HCT116 (cell line): ENCODE measurements around the gene NAA20. TPM values are rescaled to one million over a fixed set of nuclear protein-coding genes. Genes with fewer than 3 reads are reported as not detected.
"Not testable (repeated sequence)": the region's sequence is repeated elsewhere in the genome, so short reads cannot be mapped to it uniquely, and the experiment has no call there.

Experiments used
- ATAC-seq: fragments of 200-7000 bp; cut with Tn5 transposase; 2 replicates; pipeline ENCODE4 v1.9.1; 2020; ENCODE audit warnings: mild to moderate bottlenecking, moderate library complexity
- BruUV-seq: library from RNA; stranded (reverse); fragments of 400-500 nt; replicated peaks from 2 replicates; lab custom pipeline; 2021; lab: Mats Ljungman, UMichigan
- CTCF ChIA-PET: fragments of 300-600 bp; sonication (Branson Sonifier 250); formaldehyde crosslinking; loops from one replicate; lab custom pipeline; 2021; ENCODE audit warnings: antibody characterized with exemption; lab: Charles Lee
- POLR2A ChIA-PET: fragments of 300-600, 350-600 bp; sonication (Branson Sonifier 250); formaldehyde crosslinking; loops from one replicate; lab custom pipeline; 2021; ENCODE audit warnings: antibody characterized with exemption; lab: Charles Lee
- RAD21 ChIA-PET, 2 experiments: fragments of 300-600 bp; sonication (Branson Sonifier 250); formaldehyde crosslinking; loops; one replicate each; lab custom pipeline; 2023; ENCODE audit warnings: low total read pairs in 2 of 2; ENCODE audit not compliant: uncharacterized antibody in 2 of 2, unreplicated experiment in 2 of 2, low non-redundant PET in 1 of 2; lab: Charles Lee
- DNase-seq: peaks from one replicate; pipeline ENCODE4 v3.0.0-alpha.2; 2010; ENCODE audit warnings: low read depth, low spot score
- H2AFZ ChIP-seq: fragments of 200-600 bp; shearing (Covaris generic), sonication (generic); 2 replicates; pipeline ENCODE4 v1.6.1; 2017; ENCODE audit warnings: low read depth, mixed run types, mixed read lengths, antibody characterized with exemption, low read length; ENCODE audit not compliant: poor library complexity, severe bottlenecking
- H3K27ac ChIP-seq: 2 replicates; pipeline ENCODE4 v1.5.1; 2012; ENCODE audit warnings: low read depth, low read length
- H3K27me3 ChIP-seq: fragments of 200-600 bp; sonication (generic); 2 replicates; pipeline ENCODE4 v1.6.1; 2016; ENCODE audit warnings: mixed run types, low read length, mixed read lengths; ENCODE audit not compliant: insufficient read depth
- H3K36me3 ChIP-seq, 2 experiments: fragments of 200-500 bp in 1 of 2; fragments of 200-600 bp in 1 of 2; sonication (Bioruptor generic) in 1 of 2; sonication (generic) in 1 of 2; 2 replicates each; pipeline versions ENCODE4 v1.5.1 to v1.6.1; 2014 to 2016; ENCODE audit warnings: low read length in 2 of 2, inconsistent platforms in 1 of 2, mixed read lengths in 1 of 2, mixed run types in 1 of 2; ENCODE audit not compliant: insufficient read depth in 2 of 2, control insufficient read depth in 1 of 2
- H3K4me1 ChIP-seq, 2 experiments: fragments of 200-600 bp in 1 of 2; sonication (generic) in 1 of 2; 2 replicates each; pipeline versions ENCODE4 v1.5.1 to v1.6.1; 2012 to 2017; ENCODE audit warnings: low read length in 2 of 2, inconsistent platforms in 1 of 2, mild to moderate bottlenecking in 1 of 2, mixed read lengths in 1 of 2, mixed run types in 1 of 2, moderate library complexity in 1 of 2; ENCODE audit not compliant: insufficient read depth in 2 of 2, control insufficient read depth in 1 of 2
- H3K4me2 ChIP-seq: fragments of 200-600 bp; sonication (generic); 2 replicates; pipeline ENCODE4 v1.6.1; 2017; ENCODE audit warnings: mixed run types, low read length, mixed read lengths
- H3K4me3 ChIP-seq, 2 experiments: fragments of 200-600 bp in 1 of 2; sonication (generic) in 1 of 2; replicated peaks in 1 of 2; 2 replicates each; pipeline ENCODE4 v1.5.1; 2011 to 2016; ENCODE audit warnings: low read length in 2 of 2, control low read depth in 1 of 2, low read depth in 1 of 2, mild to moderate bottlenecking in 1 of 2, mixed read lengths in 1 of 2, mixed run types in 1 of 2
- H3K79me2 ChIP-seq: fragments of 200-600 bp; sonication (generic); 2 replicates; pipeline ENCODE4 v1.6.1; 2017; ENCODE audit warnings: mild to moderate bottlenecking, mixed run types, low read length, moderate library complexity, mixed read lengths; ENCODE audit not compliant: insufficient read depth
- H3K9ac ChIP-seq: fragments of 200-600 bp; sonication (generic); 2 replicates; pipeline ENCODE4 v1.6.1; 2016; ENCODE audit warnings: low read length, mixed read lengths
- H3K9me2 ChIP-seq: fragments of 200-600 bp; sonication (generic), shearing (Covaris generic); 2 replicates; pipeline ENCODE4 v1.6.1; 2017; ENCODE audit warnings: mixed run types, mild to moderate bottlenecking, moderate library complexity; ENCODE audit not compliant: insufficient read depth
- H3K9me3 ChIP-seq, 2 experiments: fragments of 200-500 bp in 1 of 2; fragments of 200-600 bp in 1 of 2; sonication (Bioruptor generic) in 1 of 2; sonication (generic) in 1 of 2; 2 replicates each; pipeline ENCODE4 v1.6.1; 2014 to 2017; ENCODE audit warnings: low read length in 2 of 2, mixed read lengths in 2 of 2, inconsistent platforms in 1 of 2, low read depth in 1 of 2, mild to moderate bottlenecking in 1 of 2, mixed run types in 1 of 2, moderate library complexity in 1 of 2; ENCODE audit not compliant: control insufficient read depth in 1 of 2, insufficient read depth in 1 of 2
- H4K20me1 ChIP-seq: fragments of 200-600 bp; sonication (generic), shearing (Covaris generic); 2 replicates; pipeline ENCODE4 v1.6.1; 2017; ENCODE audit warnings: mixed run types, mild to moderate bottlenecking, moderate library complexity; ENCODE audit not compliant: insufficient read depth
- EZH2 ChIP-seq: fragments of 200-600 bp; sonication (generic); IDR thresholded peaks from 2 replicates; pipeline ENCODE4 v1.6.1; 2017; ENCODE audit warnings: antibody characterized with exemption, mixed run types
- FOSL1 ChIP-seq: IDR thresholded peaks from 2 replicates; pipeline ENCODE4 v1.6.1; 2012; ENCODE audit warnings: low read depth
- MAX ChIP-seq: IDR thresholded peaks from 2 replicates; pipeline ENCODE4 v1.6.1; 2012
- RAD21 ChIP-seq: IDR thresholded peaks from 2 replicates; pipeline ENCODE4 v1.6.1; 2012; ENCODE audit warnings: low read depth, mild to moderate bottlenecking
- YY1 ChIP-seq: IDR thresholded peaks from 2 replicates; pipeline ENCODE4 v1.6.1; 2011; ENCODE audit warnings: low read length, low read depth, moderate library complexity, mild to moderate bottlenecking; ENCODE audit not compliant: insufficient replicate concordance; ENCODE audit errors: extremely low read depth
- ZFX ChIP-seq: fragments of 450-650 bp; IDR thresholded peaks from 2 replicates; pipeline ENCODE4 v1.6.1; 2017
- intact Hi-C: fragments of 100-400 bp; cut with micrococcal nuclease; formaldehyde crosslinking; loops from 2 replicates; pipeline ENCODE4 v1.10.0; 2022
- total RNA-seq: library from RNA; stranded (reverse); gene quantifications from one replicate; pipeline ENCODE4 v1.2.1, GENCODE V29; 2021; ENCODE audit not compliant: unreplicated experiment

NAA20 gene
- total RNA-seq, 1 experiment from 2014 or later = 71.5 TPM

GRCh38 chr20:20003031-20003954, 13.9 kb upstream of the NAA20 start:
- BruUV-seq = no TSS peak
- no peak overlapping the region for H3K9ac ChIP-seq
- RAD21 ChIA-PET = no interaction called here
- H3K79me2 ChIP-seq = no peaks in the 10 kb centered on the region
- no peaks in the 10 kb centered on the region for H4K20me1 ChIP-seq
- no peaks in the 10 kb centered on the region for H3K9me3 ChIP-seq
- H2AFZ ChIP-seq = no peak overlapping the region
- intact Hi-C loops = no loop called here
- H3K9me2 ChIP-seq = no peaks in the 10 kb centered on the region
- ATAC-seq (no peak), DNase-seq (no peak)
- POLR2A ChIA-PET = no interaction called here
- H3K27ac ChIP-seq = no peak overlapping the region
- TF ChIP-seq EZH2 (no peak), FOSL1 (no peak), YY1 (no peak), MAX (no peak), ZFX (no peak), RAD21 (no peak)
- H3K4me1 ChIP-seq = peaks cover 3 to 10% of the 10 kb centered on the region in 2 experiments; a peak in 2 of 4 replicates
- CTCF ChIA-PET = interaction anchor here (1.4 kb wide), 1 partner anchor 10 kb away, joined by 7 read pairs; no protein-coding TSS in a partner anchor
- H3K4me2 ChIP-seq = peak overlapping the region; percentile 19; the same call in 1 of the 2 replicates
- no peaks in the 10 kb centered on the region for H3K36me3 ChIP-seq
- H3K4me3 ChIP-seq = no peak overlapping the region
- no peaks in the 10 kb centered on the region; the same call in 1 of the 2 replicates for H3K27me3 ChIP-seq

GRCh38 chr20:20003955-20004322, 13.2 kb upstream of the NAA20 start:
- peaks cover 3 to 10% of the 10 kb centered on the region in 2 experiments; a peak in 2 of 4 replicates for H3K4me1 ChIP-seq
- H3K27me3 ChIP-seq, H4K20me1 ChIP-seq, POLR2A ChIA-PET, H3K9me3 ChIP-seq, H3K27ac ChIP-seq, BruUV-seq, DNase-seq, H3K9me2 ChIP-seq, H2AFZ ChIP-seq, H3K79me2 ChIP-seq, CTCF ChIA-PET, RAD21 ChIA-PET, H3K4me3 ChIP-seq, H3K36me3 ChIP-seq, H3K4me2 ChIP-seq, H3K9ac ChIP-seq, intact Hi-C loops, ATAC-seq: not testable (repeated sequence)
